Esophagus muscularis mucosa (tissue), 4 donors: Measurements from ENCODE around the gene HEPN1. TPM values are rescaled to one million over a fixed set of nuclear protein-coding genes. Genes with fewer than 3 reads are reported as not detected.

ENCODE experiments used
- DNase-seq: peaks from one replicate; pipeline ENCODE4 v3.0.0-alpha.2; 2017; ENCODE audit errors: extremely low spot score
- H3K27ac ChIP-seq, 4 donors: fragments of 200-600 bp; sonication (generic); replicated peaks in 1 of 4; 1 replicate in 3 of 4; 2 replicates in 1 of 4; pipeline ENCODE4 v1.5.1; 2016 to 2019; ENCODE audit warnings: mild to moderate bottlenecking in 1 of 4
- H3K27me3 ChIP-seq, 4 donors: fragments of 200-600 bp; sonication (generic); one replicate each; pipeline versions ENCODE4 v1.5.1 to v1.6.0; 2016 to 2019
- H3K36me3 ChIP-seq, 4 donors: fragments of 200-600 bp; sonication (generic); one replicate each; pipeline ENCODE4 v1.5.1; 2016 to 2019
- H3K4me1 ChIP-seq, 4 donors: fragments of 200-600 bp; sonication (generic); one replicate each; pipeline ENCODE4 v1.5.1; 2016 to 2019
- H3K4me3 ChIP-seq, 4 donors: fragments of 200-600 bp; sonication (generic); 1 replicate in 2 of 4; 2 replicates in 2 of 4; pipeline ENCODE4 v1.5.1; 2016 to 2019; ENCODE audit warnings: mild to moderate bottlenecking in 4 of 4, moderate library complexity in 1 of 4
- H3K9me3 ChIP-seq, 4 donors: fragments of 200-600 bp; sonication (generic); 1 replicate in 3 of 4; 2 replicates in 1 of 4; pipeline ENCODE4 v1.5.1; 2016 to 2019
- CTCF ChIP-seq, 3 experiments: fragments of 200-600 bp in 2 of 3; fragments of 450-650 bp in 1 of 3; sonication (generic) in 2 of 3; IDR thresholded peaks; one replicate each; pipeline ENCODE4 v1.5.1; 2017 to 2019; ENCODE audit warnings: antibody characterized with exemption in 3 of 3, mild to moderate bottlenecking in 2 of 3, moderate library complexity in 1 of 3
- EP300 ChIP-seq: sonication (generic); formaldehyde crosslinking; IDR thresholded peaks from one replicate; pipeline ENCODE4 v1.6.1; 2017; ENCODE audit warnings: antibody characterized with exemption
- POLR2A ChIP-seq: fragments of 450-650 bp; IDR thresholded peaks from one replicate; pipeline ENCODE4 v1.6.1; 2017; ENCODE audit warnings: antibody characterized with exemption, moderate library complexity, mild to moderate bottlenecking, low read depth
- POLR2AphosphoS5 ChIP-seq, 2 donors: sonication (generic); formaldehyde crosslinking; IDR thresholded peaks; one replicate each; pipeline ENCODE4 v1.6.1; 2017; ENCODE audit warnings: antibody characterized with exemption in 2 of 2
- WGBS: methylation state at CpG from one replicate; pipeline ENCODE4 v1.1.5; 2018; 5-methylcytosine and 5-hydroxymethylcytosine counted together
- intact Hi-C: fragments of 100-400 bp; cut with DNase I; formaldehyde crosslinking; loops from one replicate; pipeline ENCODE4 v1.15.1; 2023
- total RNA-seq, 4 donors: library from RNA; depleted of rRNA; stranded (reverse); fragments of >200 nt; gene quantifications; one replicate each; pipeline versions ENCODE4 v1.1.0 to v1.2.1, GENCODE V29; 2016

Gene HEPN1
- total RNA-seq, 4 donors from 2014 or later: not detected

DNA sequence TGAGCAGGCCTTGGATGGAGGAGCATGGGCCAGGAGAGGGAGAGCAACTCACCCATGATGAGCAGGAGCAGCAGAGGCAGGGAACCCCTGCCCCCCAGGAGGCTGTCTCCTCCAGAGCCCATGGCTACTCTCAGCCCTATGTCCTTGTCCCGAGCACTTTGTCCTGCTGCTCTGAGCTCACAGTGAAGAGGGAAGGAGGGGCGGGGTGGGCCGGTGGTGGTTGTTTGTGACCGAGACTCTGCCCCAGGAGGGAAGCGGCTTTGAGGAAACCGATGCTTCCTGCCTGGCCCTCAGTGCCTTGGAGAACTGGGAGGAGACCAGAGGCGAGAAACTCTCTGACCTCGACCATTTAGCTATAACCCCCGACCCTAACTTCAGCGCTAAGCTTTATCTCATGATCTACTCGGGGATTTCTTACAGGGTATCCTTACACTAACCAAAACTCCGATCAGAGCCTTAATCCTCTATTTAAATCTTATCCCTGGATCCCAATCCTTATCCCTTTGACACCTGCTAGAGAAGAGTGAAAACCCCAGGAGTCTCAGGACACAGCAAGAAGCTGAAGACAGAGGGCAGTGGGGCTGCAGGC, 21.3 kb upstream of the HEPN1 start, which contains the start of gene ROBO4:
TSS of gene ROBO4 (minus strand) at position 192 of the 589 bp plus-strand sequence. CDS start at position 122, 70 bp downstream.
- no peak for TF ChIP-seq CTCF (IDR thresholded peaks at IDR 0.05)
- TF ChIP-seq POLR2AphosphoS5 (IDR thresholded peaks at IDR 0.05): peak; percentile 13 to 18
- peaks cover 41 to 65% (median 49%) of the 10 kb centered on the region in 4 donors for H3K4me1 ChIP-seq
- DNase-seq: no peak
- H3K36me3 ChIP-seq: peaks cover 0 to 25% (median 0%) of the 10 kb centered on the region in 4 donors
- H3K27ac ChIP-seq: peak within 1 kb of the TSS; percentile 66 to 76 (median 68)
- H3K9me3 ChIP-seq: no peaks in the 10 kb centered on the region
- intact Hi-C loops: no loop called here
- H3K4me3 ChIP-seq: peak within 1 kb of the TSS; percentile 40 to 50 (median 42)
- peaks cover 0 to 18% (median 0%) of the 10 kb centered on the region in 4 donors for H3K27me3 ChIP-seq
- WGBS: 40% methylated on average over 12 of the region's 12 CpGs

DNA sequence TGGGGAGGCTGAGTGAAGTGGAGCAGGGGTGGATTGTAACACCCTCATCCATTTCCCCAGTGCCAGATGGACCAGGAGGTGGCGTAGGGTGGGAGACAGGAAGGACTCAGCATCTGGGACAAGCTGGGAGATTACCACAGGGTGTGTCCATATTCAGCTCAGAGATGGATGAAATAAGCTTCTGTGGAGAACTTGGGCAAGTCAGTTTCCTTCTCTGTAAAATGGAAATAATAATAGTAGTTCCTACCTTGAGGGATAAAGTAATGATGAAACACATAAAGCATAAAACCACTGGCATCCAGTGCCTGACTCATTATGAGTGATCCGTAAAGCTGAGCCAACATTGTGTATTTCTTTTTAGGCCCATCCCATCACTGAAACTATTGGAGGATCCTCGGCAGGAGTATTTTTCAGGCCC, 20.8 kb upstream of the HEPN1 start:
- H3K4me1 ChIP-seq: peaks cover 36 to 61% (median 44%) of the 10 kb centered on the region in 4 donors
- 48% methylated on average over 3 of the region's 3 CpGs for WGBS
- no peaks in the 10 kb centered on the region for H3K9me3 ChIP-seq
- H3K4me3 ChIP-seq: peak overlapping the region in 1 of 4 donors; percentile 42
- TF ChIP-seq EP300 (no peak), CTCF (IDR thresholded peaks at IDR 0.05) (no peak), POLR2A (no peak), POLR2AphosphoS5 (IDR thresholded peaks at IDR 0.05) (no peak)
- H3K27ac ChIP-seq: peak overlapping the region; percentile 66 to 76 (median 68)
- intact Hi-C loops: no loop called here
- H3K27me3 ChIP-seq: peaks cover 0 to 21% (median 0%) of the 10 kb centered on the region in 4 donors
- H3K36me3 ChIP-seq: peaks cover 0 to 21% (median 0%) of the 10 kb centered on the region in 4 donors
- DNase-seq: no peak

- Histone ChIP-seq H3K9me3 (no peaks in the 10 kb centered on the region), H3K4me3 (no peak overlapping the region), H3K27me3 (peaks cover 0 to 22% (median 0%) of the 10 kb centered on the region in 4 donors), H3K4me1 (peaks cover 33 to 57% (median 39%) of the 10 kb centered on the region in 4 donors), H3K36me3 (peaks cover 0 to 17% (median 0%) of the 10 kb centered on the region in 4 donors), H3K27ac (peak overlapping the region; percentile 66 to 76 (median 68))
- WGBS: 33% methylated on average over 5 of the region's 5 CpGs
- intact Hi-C loops: no loop called here
- TF ChIP-seq POLR2AphosphoS5 (IDR thresholded peaks at IDR 0.05) (peak; percentile 24 to 29), CTCF (IDR thresholded peaks at IDR 0.05) (no peak)
- DNase-seq: no peak
These were observed 20.3 kb upstream of the HEPN1 start for GRCh38 chr11:124898711-124899110.

GRCh38 chr11:124899383-124900145, 19.5 kb upstream of the HEPN1 start:
- Histone ChIP-seq H3K4me1 (peaks cover 33 to 48% (median 34%) of the 10 kb centered on the region in 4 donors), H3K27me3 (peaks cover 0 to 22% (median 0%) of the 10 kb centered on the region in 4 donors), H3K36me3 (peaks cover 0 to 8% (median 0%) of the 10 kb centered on the region in 4 donors), H3K9me3 (no peaks in the 10 kb centered on the region), H3K27ac (peak overlapping the region; percentile 66 to 76 (median 68)), H3K4me3 (no peak overlapping the region)
- WGBS: 66% methylated on average over 6 of the region's 6 CpGs
- DNase-seq: no peak
- intact Hi-C loops: no loop called here
- TF ChIP-seq CTCF (IDR thresholded peaks at IDR 0.05): no peak
- TF ChIP-seq EP300: no peak
- no peak for TF ChIP-seq POLR2AphosphoS5 (IDR thresholded peaks at IDR 0.05)
- TF ChIP-seq POLR2A: no peak
